GM19455 (cell line): ENCODE results near the gene CRPPA.
"Not testable (repeated sequence)": the region's sequence is repeated elsewhere in the genome, so short reads cannot be mapped to it uniquely, and the experiment has no call there.

Source experiments
- ATAC-seq: cut with Tn5 transposase; IDR thresholded peaks from one replicate; pipeline ENCODE4 v1.9.1; 2021; ENCODE audit not compliant: unreplicated experiment

CRPPA gene

DNA sequence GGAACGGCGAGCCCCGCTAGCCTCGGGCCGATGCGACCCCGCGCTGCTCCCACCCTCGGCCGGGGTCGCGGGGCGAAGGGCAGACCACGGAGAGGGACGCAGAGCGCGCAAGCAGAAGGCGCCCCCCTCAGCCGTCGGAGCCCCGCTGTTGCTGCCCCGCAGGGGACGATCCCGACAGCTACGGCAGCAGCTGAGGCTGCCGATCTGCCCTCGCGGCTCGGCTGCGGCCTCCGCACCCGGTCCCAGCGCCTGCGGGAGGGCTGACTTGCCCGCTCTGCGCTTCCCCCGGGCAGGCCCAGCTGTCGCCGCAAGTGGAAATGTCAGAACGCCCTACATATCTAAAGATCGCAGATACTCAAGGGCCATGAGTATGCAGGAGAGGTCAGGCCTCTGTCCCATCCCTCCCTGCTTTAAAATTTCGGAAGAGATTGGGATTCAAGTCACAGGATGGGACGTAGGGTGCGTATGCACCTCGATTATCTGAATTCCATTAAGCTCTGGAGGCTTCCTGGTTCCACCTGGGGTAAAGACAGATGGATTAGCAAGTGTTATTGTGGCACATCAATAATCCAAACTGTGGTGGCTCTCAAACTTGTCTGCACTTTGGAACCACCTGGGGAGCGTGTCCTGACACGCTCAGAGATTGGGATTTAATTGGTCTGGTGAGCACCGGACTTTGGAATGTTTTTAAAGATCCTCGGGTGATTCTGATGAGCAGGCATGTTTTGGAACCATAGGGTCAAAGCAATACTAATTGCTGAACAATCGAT lies at the start of gene CRPPA:
TSS of gene CRPPA (minus strand) at position 206 of the 770 bp plus-strand sequence. CDS start 216 bp downstream, outside the sequence.
- peak; percentile 30 for ATAC-seq

DNA sequence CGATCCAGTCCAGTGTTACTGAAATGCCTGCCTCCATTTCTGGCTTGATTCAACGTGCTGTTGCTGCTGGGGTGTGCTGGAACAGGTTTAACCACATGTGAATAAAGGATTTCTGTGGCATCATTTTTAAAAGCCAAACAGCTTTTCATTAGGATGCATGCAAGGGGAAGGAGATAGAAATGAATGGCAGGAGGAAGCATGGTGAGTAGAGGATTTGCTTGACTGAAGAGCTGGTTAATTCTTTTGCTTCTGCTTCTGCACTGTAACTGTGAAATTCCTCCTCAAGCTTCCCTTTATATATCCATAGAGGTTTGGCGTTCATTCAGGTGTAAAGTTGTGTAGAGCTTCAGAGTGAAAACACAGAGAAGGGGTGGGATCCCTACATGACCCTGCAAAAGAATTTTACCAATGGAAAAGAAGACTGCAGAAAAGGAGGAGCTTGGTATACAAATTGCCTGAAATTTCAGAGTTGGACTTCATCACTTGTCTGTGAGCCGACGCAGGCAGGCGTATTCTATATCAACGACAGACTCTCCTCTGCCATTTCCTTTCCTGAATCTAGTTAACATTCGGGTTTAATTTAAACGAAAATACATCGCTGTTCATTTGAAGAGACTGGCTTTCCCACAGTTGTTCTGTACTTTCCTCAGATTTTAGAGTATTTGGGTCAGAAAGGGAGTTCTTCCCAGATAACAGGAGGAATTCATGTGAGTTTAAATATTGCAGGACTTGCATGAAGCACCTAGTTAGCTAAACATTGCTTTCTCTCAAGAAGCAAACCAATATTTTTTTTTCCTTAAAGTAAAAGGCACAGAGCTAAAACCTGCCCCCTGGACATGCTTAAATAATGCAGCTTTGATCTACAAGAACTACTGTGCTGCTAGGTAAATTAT lies 44.4 kb upstream of the CRPPA start, which contains the start of gene SOSTDC1:
TSS of gene SOSTDC1 (minus strand) at position 270 of the 893 bp plus-strand sequence. CDS start at position 200, 70 bp downstream.
- no peak for ATAC-seq

DNA sequence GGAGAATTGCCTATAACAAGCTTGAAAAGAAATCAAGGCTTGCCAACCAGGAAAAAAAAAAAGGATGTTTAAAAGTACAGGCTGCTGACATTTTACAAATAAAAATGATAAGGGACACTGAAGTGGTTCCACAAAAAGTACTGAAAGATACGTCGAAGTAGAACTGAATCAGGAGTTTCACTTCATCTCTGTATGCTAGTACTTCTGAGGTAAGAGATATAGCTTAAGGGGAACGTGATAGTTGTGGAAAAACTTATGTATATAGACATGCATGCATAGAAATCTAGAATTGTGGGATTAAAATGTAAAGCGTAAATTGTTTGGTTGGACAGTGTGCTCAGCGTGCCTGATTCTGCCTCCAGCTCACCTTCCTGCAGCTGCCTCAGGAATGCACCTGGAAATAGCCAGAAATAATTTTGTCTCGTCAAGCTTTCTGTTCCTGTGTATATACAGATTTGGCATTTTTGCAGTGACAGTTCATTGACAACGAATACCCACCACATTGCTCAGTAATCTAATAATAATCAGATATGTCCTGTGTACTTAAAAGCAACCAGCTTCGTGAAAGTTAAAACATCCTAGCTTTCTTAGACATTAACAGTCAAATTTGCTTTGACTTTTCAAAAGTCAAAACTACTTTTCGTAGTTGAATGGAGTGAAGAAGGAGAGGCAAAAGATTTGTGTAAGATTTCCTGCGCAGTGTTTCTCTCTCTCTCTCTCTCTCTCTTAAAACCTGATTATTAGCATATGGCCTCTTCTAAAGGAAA lies 42.8 kb upstream of the CRPPA start:
- no peak for ATAC-seq

DNA sequence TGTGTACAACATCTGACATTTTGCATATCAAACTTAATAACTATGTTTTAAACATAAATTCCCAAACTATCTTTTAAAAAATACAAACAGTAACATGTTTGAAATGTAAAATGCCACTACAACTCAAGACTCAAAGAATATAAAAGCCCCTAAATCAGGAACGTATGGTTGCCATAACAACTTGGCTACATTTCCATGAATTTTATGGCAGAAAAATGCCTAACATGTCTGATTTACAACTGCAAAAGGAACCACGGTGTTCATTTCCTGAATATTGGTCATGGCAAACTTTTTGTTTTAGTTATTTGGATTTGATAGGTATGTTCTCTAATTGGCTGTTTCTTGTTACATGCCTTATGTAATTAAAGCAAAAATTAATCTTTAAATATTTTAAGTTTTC lies 42.2 kb upstream of the CRPPA start:
- no peak for ATAC-seq

- ATAC-seq, result no peak
Observed at GRCh38 chr7:16462431-16462889, 41.1 kb upstream of the CRPPA start.

DNA sequence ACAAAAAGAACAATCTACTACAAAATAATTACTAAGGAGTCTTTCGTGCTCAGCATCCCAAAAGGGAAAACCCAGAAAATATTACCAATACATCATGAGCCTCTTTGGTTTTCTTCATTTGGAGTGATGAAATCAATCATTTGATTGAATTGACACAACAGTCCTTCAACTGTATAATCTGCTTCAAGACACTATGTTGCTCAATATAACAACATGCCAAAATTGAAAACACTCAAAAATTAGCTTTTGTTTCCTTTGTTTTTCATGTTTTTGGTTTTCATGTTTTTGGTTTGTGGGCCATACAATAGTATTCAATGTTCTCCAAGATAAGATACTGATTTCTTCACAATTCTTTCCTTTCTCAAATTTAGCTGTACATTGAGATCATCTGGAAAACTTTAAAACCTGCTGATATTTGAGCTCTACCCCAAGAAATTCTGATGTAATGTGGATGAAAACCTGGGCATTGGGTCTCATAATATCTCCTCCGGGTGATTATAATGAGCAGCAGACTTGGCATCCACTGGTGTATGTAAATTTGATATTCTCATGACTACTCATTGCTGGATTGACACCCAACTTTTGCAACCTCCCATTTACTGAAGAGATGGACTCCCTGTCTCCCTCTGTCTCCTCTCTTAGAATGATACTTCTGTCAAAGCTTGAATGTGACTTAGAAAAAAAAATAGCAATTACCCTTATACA lies 39.6 kb upstream of the CRPPA start:
- ATAC-seq, result no peak

DNA sequence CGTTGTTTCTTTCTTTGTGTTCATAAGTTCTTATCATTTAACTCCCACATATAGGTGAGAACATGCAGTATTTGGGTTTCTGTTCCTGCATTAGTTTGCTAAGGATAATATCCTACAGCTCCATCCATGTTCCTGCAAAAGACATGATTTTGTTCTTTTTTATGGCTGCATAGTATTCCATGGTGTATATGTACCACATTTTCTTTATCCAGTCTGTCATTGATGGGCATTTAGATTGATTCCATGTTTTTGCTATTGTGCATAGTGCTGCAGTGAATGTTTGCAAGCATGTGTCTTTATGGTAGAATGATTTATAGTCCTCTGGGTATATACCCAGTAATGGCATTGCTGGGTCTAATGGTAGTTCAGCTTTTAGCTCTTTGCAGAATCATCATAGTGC lies 35.0 kb upstream of the CRPPA start:
- not testable (repeated sequence) for ATAC-seq

DNA sequence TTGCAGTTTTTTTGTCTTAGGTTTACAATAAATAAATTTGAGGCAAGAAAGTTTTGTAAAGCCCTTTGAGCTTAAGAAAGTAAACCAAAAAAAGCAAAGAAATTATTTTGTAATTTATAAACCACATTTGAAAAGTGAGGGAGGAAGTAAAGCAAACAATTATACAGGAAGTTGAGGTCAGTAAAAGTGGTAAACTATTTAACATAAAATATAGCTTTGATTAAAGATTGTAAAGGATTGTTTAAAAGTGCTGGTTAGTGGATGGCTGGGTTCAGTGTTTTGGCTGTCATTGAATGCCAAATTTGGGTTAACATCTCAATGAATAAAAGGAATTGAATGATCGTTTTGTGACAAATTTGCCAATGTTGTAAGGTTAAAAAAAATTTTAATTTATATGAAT lies 34.3 kb upstream of the CRPPA start:
- no peak for ATAC-seq

DNA sequence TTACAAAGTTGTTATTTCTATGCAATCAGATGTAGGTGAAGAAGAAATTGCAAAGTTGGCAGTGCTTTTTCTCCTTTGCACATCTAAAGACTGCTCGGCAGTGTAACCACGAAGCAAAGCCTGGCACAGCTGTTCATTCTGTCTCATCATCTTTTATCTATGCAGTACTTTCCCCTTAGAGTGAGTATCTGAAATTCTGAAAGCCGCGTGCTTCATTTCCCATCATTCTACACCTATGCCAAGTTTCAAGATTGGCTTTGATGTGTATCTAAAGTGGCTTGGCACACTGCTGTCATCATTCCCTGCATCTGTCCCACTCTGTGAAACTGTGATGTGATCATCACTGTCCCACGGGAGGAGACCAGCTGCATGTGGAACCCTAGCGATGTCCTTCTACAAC lies 29.0 kb upstream of the CRPPA start:
- no peak for ATAC-seq

DNA sequence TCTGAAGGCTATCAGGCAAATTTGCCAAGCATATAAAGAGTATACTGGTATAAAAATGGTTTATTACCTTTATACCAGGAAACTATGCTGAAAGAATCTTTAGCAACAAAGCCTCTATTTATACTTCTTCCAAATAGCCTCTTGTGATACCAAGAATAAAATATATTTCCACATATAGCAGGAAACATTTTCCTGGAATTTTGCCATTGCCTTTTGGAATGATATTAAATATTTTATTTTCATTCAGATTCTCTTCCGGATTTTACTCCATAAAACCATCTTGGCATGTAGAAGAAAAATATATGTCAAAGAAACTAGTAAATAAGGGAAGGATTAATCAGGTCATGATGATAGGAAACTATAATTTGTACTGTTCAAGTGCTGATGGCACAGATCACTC lies 26.5 kb upstream of the CRPPA start:
- ATAC-seq, result no peak

GRCh38 chr7:16446508-16446907 lies 25.2 kb upstream of the CRPPA start:
- ATAC-seq, result no peak

DNA sequence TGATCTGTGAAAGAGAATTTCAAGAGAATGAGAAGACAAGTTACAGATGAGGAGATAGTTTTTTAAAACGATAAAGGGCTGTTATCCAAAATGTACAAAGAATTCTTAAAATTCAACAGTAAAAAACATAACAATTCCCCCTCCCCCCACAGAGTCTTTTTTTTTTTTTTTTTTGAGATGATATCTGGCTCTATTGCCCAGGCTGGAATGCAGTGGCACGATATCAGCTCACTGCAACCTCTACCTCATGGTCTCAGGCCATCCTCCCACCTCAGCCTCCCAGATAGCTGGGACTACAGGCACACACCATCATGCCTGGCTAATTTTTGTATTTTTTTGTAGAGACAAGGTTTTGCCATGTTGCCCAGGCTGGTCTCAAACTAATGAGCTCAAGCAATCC lies 22.5 kb upstream of the CRPPA start:
- ATAC-seq, result not testable (repeated sequence)

GRCh38 chr7:16438988-16439387 lies 17.6 kb upstream of the CRPPA start:
- ATAC-seq, result no peak

DNA sequence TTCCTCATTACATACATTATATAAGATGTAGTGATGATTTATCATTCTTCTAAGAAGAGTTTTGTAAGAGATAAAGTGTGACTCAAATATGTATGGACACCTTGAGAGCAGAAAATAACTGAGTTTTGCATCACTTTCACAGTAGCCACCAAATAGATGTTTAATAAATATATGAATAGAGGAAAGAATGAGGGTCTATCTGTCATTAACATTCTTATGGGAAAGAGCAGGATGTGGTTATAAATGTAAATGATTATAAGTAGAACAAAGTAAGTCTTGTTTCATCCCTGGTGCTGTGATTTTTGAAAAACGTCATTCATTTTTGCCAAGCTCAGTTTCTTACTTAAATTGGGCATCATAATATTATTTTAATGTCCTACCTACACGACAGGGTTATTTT lies 15.0 kb upstream of the CRPPA start:
- ATAC-seq, result no peak

- ATAC-seq, result no peak
Observed at GRCh38 chr7:16433568-16434122, 12.3 kb upstream of the CRPPA start.

DNA sequence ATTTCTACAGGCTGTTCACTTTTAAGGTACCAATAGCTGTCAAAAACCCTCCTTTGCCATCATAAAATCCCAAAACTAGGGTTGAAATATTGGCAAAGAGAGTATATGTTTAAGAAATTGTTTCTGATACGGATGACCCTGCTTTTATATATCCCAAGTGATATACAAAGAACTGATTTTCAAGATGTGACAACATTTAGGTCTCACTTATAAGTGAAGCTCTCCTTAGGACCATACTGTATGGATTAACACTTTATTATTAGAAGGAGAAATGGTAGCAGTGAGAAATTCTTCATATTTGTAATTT lies 11.0 kb upstream of the CRPPA start:
- no peak for ATAC-seq

DNA sequence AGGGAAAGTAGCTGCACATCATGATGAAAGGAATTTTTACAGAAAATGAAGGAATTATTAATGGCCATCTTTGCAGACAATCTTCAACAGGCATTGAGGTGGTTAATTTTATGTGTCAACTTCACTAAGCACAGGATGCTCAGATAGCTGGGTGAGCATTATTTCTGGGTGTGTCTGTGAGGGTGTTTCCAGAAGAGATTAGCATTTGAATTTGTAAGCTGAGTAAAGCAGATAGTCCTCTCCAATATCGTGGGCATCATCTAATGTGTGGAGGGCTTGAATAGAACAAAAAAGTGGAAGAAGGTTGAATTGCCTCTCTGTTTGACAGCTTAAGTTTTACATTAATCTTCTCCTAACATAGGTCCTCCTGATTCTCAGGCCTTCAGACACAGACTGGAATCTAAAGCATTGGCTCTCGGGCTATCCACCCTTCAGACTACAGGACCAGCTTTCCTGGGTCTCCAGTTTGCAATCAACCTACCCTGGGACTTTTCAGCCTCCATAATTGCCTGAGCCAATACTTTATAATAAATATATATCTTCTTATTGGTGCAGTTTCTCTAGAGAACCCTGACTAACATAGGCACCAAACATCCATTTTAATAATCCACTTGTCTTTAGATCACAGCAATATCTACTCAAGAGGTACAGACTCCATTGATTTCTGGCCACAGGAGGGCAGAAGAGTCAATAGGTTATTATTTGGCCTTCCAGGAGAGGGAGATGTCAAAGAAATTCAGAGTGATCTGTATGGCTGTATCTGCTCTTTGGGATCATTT lies 10.5 kb upstream of the CRPPA start:
- ATAC-seq, result no peak

DNA sequence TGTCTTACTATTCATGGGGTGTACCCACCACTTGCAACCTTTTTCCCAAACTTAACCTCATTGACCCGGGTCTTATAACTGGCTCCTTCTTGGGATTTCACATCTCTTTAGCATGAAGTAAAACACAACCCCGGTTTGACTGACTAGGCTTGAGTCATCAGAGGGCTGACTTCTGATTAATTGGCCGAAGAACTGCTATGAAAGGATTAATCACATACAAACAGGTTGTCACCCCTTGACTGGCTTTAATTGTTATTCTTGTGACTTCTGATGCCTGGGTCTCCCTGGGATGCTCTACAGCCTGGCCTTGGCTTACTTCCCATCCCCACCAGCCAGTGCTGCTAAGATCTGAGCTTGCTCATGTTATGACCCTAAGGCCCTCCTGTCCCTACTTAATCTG lies 8.8 kb upstream of the CRPPA start:
- ATAC-seq, result no peak

DNA sequence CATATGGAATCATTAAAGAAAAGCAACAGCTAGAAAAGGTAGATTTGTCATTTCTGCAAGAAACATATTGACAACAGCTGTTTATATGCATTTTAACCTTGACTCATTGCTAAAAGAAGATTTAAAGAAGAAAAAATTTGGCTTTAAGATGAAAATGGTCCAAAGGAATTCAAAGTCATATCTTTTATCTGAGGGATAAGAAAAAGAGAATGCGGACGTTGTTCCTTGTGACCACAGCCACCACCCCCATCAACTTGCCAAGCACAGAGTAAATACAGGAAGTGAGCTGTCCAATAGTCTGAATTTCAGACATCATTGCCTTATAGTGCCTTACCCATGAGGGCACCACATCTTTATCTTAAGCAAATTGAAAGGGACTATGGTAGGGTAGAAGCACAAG lies 7.3 kb upstream of the CRPPA start:
- ATAC-seq, result no peak

GRCh38 chr7:16428182-16428581 lies 6.8 kb upstream of the CRPPA start:
- no peak for ATAC-seq
